ENCODE data around the gene METTL24.

GRCh38 chr6:110367825-110368224 is 9.7 kb upstream of the METTL24 start:
- TF ChIP-seq, protein P1, sequence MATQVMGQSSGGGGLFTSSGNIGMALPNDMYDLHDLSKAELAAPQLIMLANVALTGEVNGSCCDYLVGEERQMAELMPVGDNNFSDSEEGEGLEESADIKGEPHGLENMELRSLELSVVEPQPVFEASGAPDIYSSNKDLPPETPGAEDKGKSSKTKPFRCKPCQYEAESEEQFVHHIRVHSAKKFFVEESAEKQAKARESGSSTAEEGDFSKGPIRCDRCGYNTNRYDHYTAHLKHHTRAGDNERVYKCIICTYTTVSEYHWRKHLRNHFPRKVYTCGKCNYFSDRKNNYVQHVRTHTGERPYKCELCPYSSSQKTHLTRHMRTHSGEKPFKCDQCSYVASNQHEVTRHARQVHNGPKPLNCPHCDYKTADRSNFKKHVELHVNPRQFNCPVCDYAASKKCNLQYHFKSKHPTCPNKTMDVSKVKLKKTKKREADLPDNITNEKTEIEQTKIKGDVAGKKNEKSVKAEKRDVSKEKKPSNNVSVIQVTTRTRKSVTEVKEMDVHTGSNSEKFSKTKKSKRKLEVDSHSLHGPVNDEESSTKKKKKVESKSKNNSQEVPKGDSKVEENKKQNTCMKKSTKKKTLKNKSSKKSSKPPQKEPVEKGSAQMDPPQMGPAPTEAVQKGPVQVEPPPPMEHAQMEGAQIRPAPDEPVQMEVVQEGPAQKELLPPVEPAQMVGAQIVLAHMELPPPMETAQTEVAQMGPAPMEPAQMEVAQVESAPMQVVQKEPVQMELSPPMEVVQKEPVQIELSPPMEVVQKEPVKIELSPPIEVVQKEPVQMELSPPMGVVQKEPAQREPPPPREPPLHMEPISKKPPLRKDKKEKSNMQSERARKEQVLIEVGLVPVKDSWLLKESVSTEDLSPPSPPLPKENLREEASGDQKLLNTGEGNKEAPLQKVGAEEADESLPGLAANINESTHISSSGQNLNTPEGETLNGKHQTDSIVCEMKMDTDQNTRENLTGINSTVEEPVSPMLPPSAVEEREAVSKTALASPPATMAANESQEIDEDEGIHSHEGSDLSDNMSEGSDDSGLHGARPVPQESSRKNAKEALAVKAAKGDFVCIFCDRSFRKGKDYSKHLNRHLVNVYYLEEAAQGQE (IDR thresholded peaks at IDR 0.05; ENCODE audit: insufficient replicate concordance, low read depth), result no peak
- TF ChIP-seq, protein P2, sequence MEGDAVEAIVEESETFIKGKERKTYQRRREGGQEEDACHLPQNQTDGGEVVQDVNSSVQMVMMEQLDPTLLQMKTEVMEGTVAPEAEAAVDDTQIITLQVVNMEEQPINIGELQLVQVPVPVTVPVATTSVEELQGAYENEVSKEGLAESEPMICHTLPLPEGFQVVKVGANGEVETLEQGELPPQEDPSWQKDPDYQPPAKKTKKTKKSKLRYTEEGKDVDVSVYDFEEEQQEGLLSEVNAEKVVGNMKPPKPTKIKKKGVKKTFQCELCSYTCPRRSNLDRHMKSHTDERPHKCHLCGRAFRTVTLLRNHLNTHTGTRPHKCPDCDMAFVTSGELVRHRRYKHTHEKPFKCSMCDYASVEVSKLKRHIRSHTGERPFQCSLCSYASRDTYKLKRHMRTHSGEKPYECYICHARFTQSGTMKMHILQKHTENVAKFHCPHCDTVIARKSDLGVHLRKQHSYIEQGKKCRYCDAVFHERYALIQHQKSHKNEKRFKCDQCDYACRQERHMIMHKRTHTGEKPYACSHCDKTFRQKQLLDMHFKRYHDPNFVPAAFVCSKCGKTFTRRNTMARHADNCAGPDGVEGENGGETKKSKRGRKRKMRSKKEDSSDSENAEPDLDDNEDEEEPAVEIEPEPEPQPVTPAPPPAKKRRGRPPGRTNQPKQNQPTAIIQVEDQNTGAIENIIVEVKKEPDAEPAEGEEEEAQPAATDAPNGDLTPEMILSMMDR (IDR thresholded peaks at IDR 0.05; ENCODE audit: insufficient read depth, low read length), result no peak
- TF ChIP-seq POLR2AphosphoS5 (IDR thresholded peaks at IDR 0.05; ENCODE audit: low read depth), result no peak
- no peak for TF ChIP-seq SPI1 (IDR thresholded peaks at IDR 0.05; ENCODE audit: borderline replicate concordance, low read depth)
